Measurements from ENCODE around the gene PARP1. TPM values are rescaled to one million over a fixed set of nuclear protein-coding genes. Genes with fewer than 3 reads are reported as not detected.
"Not testable (repeated sequence)": the region's sequence is repeated elsewhere in the genome, so short reads cannot be mapped to it uniquely, and the experiment has no call there.

Gene PARP1
- total RNA-seq, 4 donors from 2014 or later: 77.4 to 147 (median 95.6) TPM

GRCh38 chr1:226349801-226350518, 57.9 kb downstream of the PARP1 start:
- ATAC-seq: no peak
- Histone ChIP-seq H3K27ac (no peak overlapping the region), H3K27me3 (no peaks in the 10 kb centered on the region), H3K4me1 (peaks cover 0 to 8% (median 0%) of the 10 kb centered on the region in 3 donors), H3K9me3 (no peaks in the 10 kb centered on the region), H3K36me3 (no peaks in the 10 kb centered on the region), H3K4me3 (no peak overlapping the region)
- TF ChIP-seq CTCF (IDR thresholded peaks at IDR 0.05) (no peak), POLR2AphosphoS5 (IDR thresholded peaks at IDR 0.05) (no peak), EP300 (IDR thresholded peaks at IDR 0.05) (no peak), POLR2A (IDR thresholded peaks at IDR 0.05) (no peak)
- WGBS, 2 donors (ENCODE audit: low coverage in 1 of 2): 47 to 81% methylated on average over 10 to 14 of the region's 18 CpGs

- TF ChIP-seq EP300 (IDR thresholded peaks at IDR 0.05) (no peak), POLR2AphosphoS5 (IDR thresholded peaks at IDR 0.05) (no peak), POLR2A (IDR thresholded peaks at IDR 0.05) (no peak), CTCF (IDR thresholded peaks at IDR 0.05) (no peak)
- WGBS, 2 donors (ENCODE audit: low coverage in 1 of 2): 100% methylated on average over 3 of the region's 11 CpGs; no CpG with 5 or more reads in 1 of the 2 donors
These were observed 58.8 kb downstream of the PARP1 start for GRCh38 chr1:226349081-226349480.

GRCh38 chr1:226344441-226345259, 63.2 kb downstream of the PARP1 start:
- WGBS, 2 donors (ENCODE audit: low coverage in 1 of 2): 52 to 69% methylated on average over 3 to 8 of the region's 8 CpGs
- no peaks in the 10 kb centered on the region for H3K36me3 ChIP-seq
- H3K27me3 ChIP-seq: peaks cover 11% of the 10 kb centered on the region
- ATAC-seq: no peak
- no peaks in the 10 kb centered on the region for H3K4me1 ChIP-seq
- H3K4me3 ChIP-seq: no peak overlapping the region
- no peak for TF ChIP-seq CTCF (IDR thresholded peaks at IDR 0.05)
- no peak for TF ChIP-seq POLR2A (IDR thresholded peaks at IDR 0.05)
- no peak overlapping the region for H3K27ac ChIP-seq
- no peaks in the 10 kb centered on the region for H3K9me3 ChIP-seq

More at GRCh38 chr1:226349081-226349480, 58.8 kb downstream of the PARP1 start:
- no peaks in the 10 kb centered on the region for H3K27me3 ChIP-seq
- H3K36me3 ChIP-seq: no peaks in the 10 kb centered on the region
- ATAC-seq: no peak
- H3K4me3 ChIP-seq: no peak overlapping the region
- peaks cover 0 to 8% (median 0%) of the 10 kb centered on the region in 3 donors for H3K4me1 ChIP-seq
- H3K9me3 ChIP-seq: no peaks in the 10 kb centered on the region
- H3K27ac ChIP-seq: no peak overlapping the region

GRCh38 chr1:226342656-226343055, 65.2 kb downstream of the PARP1 start:
- Histone ChIP-seq H3K4me3 (no peak overlapping the region), H3K4me1 (no peaks in the 10 kb centered on the region), H3K27ac (no peak overlapping the region), H3K36me3 (no peaks in the 10 kb centered on the region), H3K27me3 (peaks cover 11% of the 10 kb centered on the region), H3K9me3 (no peaks in the 10 kb centered on the region)
- 67 to 80% methylated on average over 1 of the region's 2 CpGs for WGBS, 2 donors (ENCODE audit: low coverage in 1 of 2)
- no peak for TF ChIP-seq CTCF (IDR thresholded peaks at IDR 0.05)
- ATAC-seq: no peak

GRCh38 chr1:226340111-226340510, 67.8 kb downstream of the PARP1 start:
- not testable (repeated sequence) for H3K36me3 ChIP-seq, H3K27ac ChIP-seq

More at GRCh38 chr1:226340111-226340510, 67.8 kb downstream of the PARP1 start:
- peaks cover 11% of the 10 kb centered on the region for H3K27me3 ChIP-seq
- not testable (repeated sequence) for H3K4me1 ChIP-seq, H3K4me3 ChIP-seq, H3K9me3 ChIP-seq, ATAC-seq
- 88 to 93% methylated on average over 1 to 2 of the region's 3 CpGs for WGBS, 2 donors (ENCODE audit: low coverage in 1 of 2)
